Neural cell (in vitro differentiated cells): ENCODE measurements around the gene LATS2. TPM values are rescaled to one million over a fixed set of nuclear protein-coding genes. Genes with fewer than 3 reads are reported as not detected.

ENCODE experiments used
- H2AFZ ChIP-seq: fragments of 200-600, 300-800 bp; sonication (generic), shearing (Covaris generic); 2 replicates; pipeline ENCODE4 v1.6.0; 2014; ENCODE audit warnings: low read depth, mild to moderate bottlenecking, antibody characterized with exemption, low read length, moderate library complexity
- H3F3A ChIP-seq: fragments of 200-600 bp; shearing (Covaris generic); 2 replicates; pipeline ENCODE4 v1.6.1; 2016; ENCODE audit warnings: mild to moderate bottlenecking, moderate library complexity, mixed read lengths, antibody characterized with exemption, low read length; ENCODE audit not compliant: insufficient read depth, poor library complexity, severe bottlenecking
- H3K27ac ChIP-seq: fragments of 200-600, 300-800 bp; sonication (generic), shearing (Covaris generic); 2 replicates; pipeline ENCODE4 v1.5.1; 2014; ENCODE audit warnings: mild to moderate bottlenecking, low read length, moderate library complexity
- H3K27me3 ChIP-seq: fragments of 300-800, 200-600 bp; sonication (generic), shearing (Covaris generic); 2 replicates; pipeline ENCODE4 v1.6.0; 2014; ENCODE audit warnings: mild to moderate bottlenecking, low read depth, low read length, moderate library complexity; ENCODE audit not compliant: insufficient read depth
- H3K36me3 ChIP-seq: fragments of 300-800, 200-600 bp; sonication (generic), shearing (Covaris generic); 2 replicates; pipeline ENCODE4 v1.5.1; 2014; ENCODE audit warnings: mild to moderate bottlenecking, antibody characterized with exemption, low read length, moderate library complexity; ENCODE audit not compliant: insufficient read depth
- H3K4me2 ChIP-seq: fragments of 300-800, 200-600 bp; sonication (generic), shearing (Covaris generic); 2 replicates; pipeline ENCODE4 v1.6.0; 2014; ENCODE audit warnings: mild to moderate bottlenecking, low read length
- H3K4me3 ChIP-seq: fragments of 300-800, 200-600 bp; sonication (generic), shearing (Covaris generic); 2 replicates; pipeline ENCODE4 v1.5.1; 2014; ENCODE audit warnings: mild to moderate bottlenecking, low read length, moderate library complexity
- H3K79me2 ChIP-seq: fragments of 200-600 bp; shearing (Covaris generic); replicated peaks from 2 replicates; pipeline ENCODE4 v1.6.0; 2014; ENCODE audit warnings: mild to moderate bottlenecking, low read length, moderate library complexity; ENCODE audit not compliant: insufficient read depth
- H3K9ac ChIP-seq: fragments of 300-800, 200-600 bp; sonication (generic), shearing (Covaris generic); 2 replicates; pipeline ENCODE4 v1.6.1; 2016; ENCODE audit warnings: mild to moderate bottlenecking, low read length, mixed read lengths
- H3K9me2 ChIP-seq: fragments of 200-600 bp; shearing (Covaris generic); 2 replicates; pipeline ENCODE4 v1.6.1; 2016; ENCODE audit warnings: mild to moderate bottlenecking, low read length, mixed read lengths; ENCODE audit not compliant: insufficient read depth
- H3K9me3 ChIP-seq: fragments of 200-600, 300-800 bp; sonication (generic), shearing (Covaris generic); 2 replicates; pipeline ENCODE4 v1.6.1; 2016; ENCODE audit warnings: mild to moderate bottlenecking, mixed run types, low read length, moderate library complexity, mixed read lengths
- H4K20me1 ChIP-seq: fragments of 200-600 bp; shearing (Covaris generic); 2 replicates; pipeline ENCODE4 v1.6.1; 2016; ENCODE audit warnings: mild to moderate bottlenecking, mixed run types; ENCODE audit not compliant: insufficient read depth
- CTCF ChIP-seq: fragments of 450-650 bp; IDR thresholded peaks from 2 replicates; pipeline ENCODE4 v1.5.1; 2014; ENCODE audit warnings: antibody characterized with exemption, mild to moderate bottlenecking, moderate library complexity; ENCODE audit not compliant: poor library complexity, severe bottlenecking
- EP300 ChIP-seq: fragments of 450-650 bp; conservative IDR thresholded peaks from 2 replicates; pipeline ENCODE4 v1.6.1; 2014; ENCODE audit warnings: antibody characterized with exemption, mild to moderate bottlenecking, moderate library complexity; ENCODE audit not compliant: poor library complexity, severe bottlenecking
- EZH2 ChIP-seq: fragments of 200-600, 300-800 bp; shearing (Covaris generic), sonication (generic); IDR thresholded peaks from 2 replicates; pipeline ENCODE4 v1.6.1; 2014; ENCODE audit warnings: antibody characterized with exemption, low read length, borderline replicate concordance, mild to moderate bottlenecking; ENCODE audit not compliant: insufficient read depth, poor library complexity, severe bottlenecking
- MXI1 ChIP-seq: fragments of 450-650 bp; conservative IDR thresholded peaks from 2 replicates; pipeline ENCODE4 v1.6.1; 2014; ENCODE audit warnings: antibody characterized with exemption, mild to moderate bottlenecking; ENCODE audit not compliant: poor library complexity, severe bottlenecking
- POLR2AphosphoS5 ChIP-seq: IDR thresholded peaks from 2 replicates; pipeline ENCODE4 v1.6.1; 2012
- RAD21 ChIP-seq: fragments of 450-650 bp; conservative IDR thresholded peaks from 2 replicates; pipeline ENCODE4 v1.6.1; 2014; ENCODE audit warnings: antibody characterized with exemption, mild to moderate bottlenecking, moderate library complexity
- REST ChIP-seq: IDR thresholded peaks from 2 replicates; pipeline ENCODE4 v1.6.1; 2012; ENCODE audit warnings: borderline replicate concordance
- SMC3 ChIP-seq: fragments of 450-650 bp; conservative IDR thresholded peaks from 2 replicates; pipeline ENCODE4 v1.6.1; 2014; ENCODE audit warnings: antibody characterized with exemption, mild to moderate bottlenecking, moderate library complexity; ENCODE audit not compliant: poor library complexity
- TAF1 ChIP-seq: IDR thresholded peaks from 2 replicates; pipeline ENCODE4 v1.6.1; 2012; ENCODE audit warnings: low read depth
- polyA plus RNA-seq: library from polyadenylated mRNA; depleted of rRNA; stranded (reverse); fragments of >200 nt; gene quantifications from 2 replicates; pipeline ENCODE4 v1.2.3, GENCODE V29; 2014

Gene LATS2
- polyA plus RNA-seq, 1 donor from 2014 or later, result 2.6 TPM

- Histone ChIP-seq H3K9me3 (no peaks in the 10 kb centered on the region), H3K4me3 (no peak overlapping the region), H3K36me3 (no peaks in the 10 kb centered on the region), H3K4me2 (no peak overlapping the region), H3K27ac (no peak overlapping the region), H3K79me2 (peaks cover 15% of the 10 kb centered on the region), H3F3A (no peaks in the 10 kb centered on the region), H3K9ac (no peak overlapping the region), H3K27me3 (no peaks in the 10 kb centered on the region), H3K9me2 (no peaks in the 10 kb centered on the region), H4K20me1 (no peaks in the 10 kb centered on the region), H2AFZ (no peak overlapping the region)
- TF ChIP-seq RAD21 (no peak), MXI1 (no peak), TAF1 (no peak), CTCF (no peak), SMC3 (no peak), REST (no peak)
Measured at GRCh38 chr13:21040120-21040826, 21.1 kb downstream of the LATS2 start.

GRCh38 chr13:21039097-21039800 is 22.1 kb downstream of the LATS2 start:
- no peak overlapping the region for H3K9ac ChIP-seq
- H3K4me2 ChIP-seq, result no peak overlapping the region
- no peaks in the 10 kb centered on the region for H4K20me1 ChIP-seq
- H3K79me2 ChIP-seq, result peaks cover 19% of the 10 kb centered on the region
- no peaks in the 10 kb centered on the region for H3K9me3 ChIP-seq
- no peaks in the 10 kb centered on the region for H3K36me3 ChIP-seq
- H3K27me3 ChIP-seq, result no peaks in the 10 kb centered on the region
- no peak overlapping the region for H3K4me3 ChIP-seq
- H3F3A ChIP-seq, result no peaks in the 10 kb centered on the region
- no peaks in the 10 kb centered on the region for H3K9me2 ChIP-seq
- H2AFZ ChIP-seq, result no peak overlapping the region
- TF ChIP-seq TAF1 (no peak), MXI1 (no peak), EZH2 (no peak), POLR2AphosphoS5 (no peak), EP300 (no peak), SMC3 (no peak), RAD21 (no peak), REST (no peak), CTCF (no peak)
- H3K27ac ChIP-seq, result no peak overlapping the region
